Myocyte (in vitro differentiated cells): Measurements from ENCODE around the gene STRN. TPM values are rescaled to one million over a fixed set of nuclear protein-coding genes. Genes with fewer than 3 reads are reported as not detected.
"Not testable (repeated sequence)": the region's sequence is repeated elsewhere in the genome, so short reads cannot be mapped to it uniquely, and the experiment has no call there.

Source experiments
- DNase-seq: peaks from one replicate; pipeline ENCODE4 v3.0.0-alpha.2; 2012; ENCODE audit warnings: low read depth
- polyA plus RNA-seq: library from polyadenylated mRNA; unstranded; fragments of >200 nt; gene quantifications from one replicate; pipeline ENCODE4 v1.2.1, GENCODE V29; 2012; ENCODE audit warnings: missing spikeins
- total RNA-seq: library from RNA; depleted of rRNA; stranded (reverse); fragments of >200 nt; gene quantifications from 2 replicates; pipeline ENCODE4 v1.2.3, GENCODE V29; 2014

Gene STRN, protein sequence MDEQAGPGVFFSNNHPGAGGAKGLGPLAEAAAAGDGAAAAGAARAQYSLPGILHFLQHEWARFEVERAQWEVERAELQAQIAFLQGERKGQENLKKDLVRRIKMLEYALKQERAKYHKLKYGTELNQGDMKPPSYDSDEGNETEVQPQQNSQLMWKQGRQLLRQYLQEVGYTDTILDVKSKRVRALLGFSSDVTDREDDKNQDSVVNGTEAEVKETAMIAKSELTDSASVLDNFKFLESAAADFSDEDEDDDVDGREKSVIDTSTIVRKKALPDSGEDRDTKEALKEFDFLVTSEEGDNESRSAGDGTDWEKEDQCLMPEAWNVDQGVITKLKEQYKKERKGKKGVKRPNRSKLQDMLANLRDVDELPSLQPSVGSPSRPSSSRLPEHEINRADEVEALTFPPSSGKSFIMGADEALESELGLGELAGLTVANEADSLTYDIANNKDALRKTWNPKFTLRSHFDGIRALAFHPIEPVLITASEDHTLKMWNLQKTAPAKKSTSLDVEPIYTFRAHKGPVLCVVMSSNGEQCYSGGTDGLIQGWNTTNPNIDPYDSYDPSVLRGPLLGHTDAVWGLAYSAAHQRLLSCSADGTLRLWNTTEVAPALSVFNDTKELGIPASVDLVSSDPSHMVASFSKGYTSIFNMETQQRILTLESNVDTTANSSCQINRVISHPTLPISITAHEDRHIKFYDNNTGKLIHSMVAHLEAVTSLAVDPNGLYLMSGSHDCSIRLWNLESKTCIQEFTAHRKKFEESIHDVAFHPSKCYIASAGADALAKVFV
- total RNA-seq = 18.3 and 25.1 TPM in 2 replicates
- 8.5 TPM for polyA plus RNA-seq

DNA sequence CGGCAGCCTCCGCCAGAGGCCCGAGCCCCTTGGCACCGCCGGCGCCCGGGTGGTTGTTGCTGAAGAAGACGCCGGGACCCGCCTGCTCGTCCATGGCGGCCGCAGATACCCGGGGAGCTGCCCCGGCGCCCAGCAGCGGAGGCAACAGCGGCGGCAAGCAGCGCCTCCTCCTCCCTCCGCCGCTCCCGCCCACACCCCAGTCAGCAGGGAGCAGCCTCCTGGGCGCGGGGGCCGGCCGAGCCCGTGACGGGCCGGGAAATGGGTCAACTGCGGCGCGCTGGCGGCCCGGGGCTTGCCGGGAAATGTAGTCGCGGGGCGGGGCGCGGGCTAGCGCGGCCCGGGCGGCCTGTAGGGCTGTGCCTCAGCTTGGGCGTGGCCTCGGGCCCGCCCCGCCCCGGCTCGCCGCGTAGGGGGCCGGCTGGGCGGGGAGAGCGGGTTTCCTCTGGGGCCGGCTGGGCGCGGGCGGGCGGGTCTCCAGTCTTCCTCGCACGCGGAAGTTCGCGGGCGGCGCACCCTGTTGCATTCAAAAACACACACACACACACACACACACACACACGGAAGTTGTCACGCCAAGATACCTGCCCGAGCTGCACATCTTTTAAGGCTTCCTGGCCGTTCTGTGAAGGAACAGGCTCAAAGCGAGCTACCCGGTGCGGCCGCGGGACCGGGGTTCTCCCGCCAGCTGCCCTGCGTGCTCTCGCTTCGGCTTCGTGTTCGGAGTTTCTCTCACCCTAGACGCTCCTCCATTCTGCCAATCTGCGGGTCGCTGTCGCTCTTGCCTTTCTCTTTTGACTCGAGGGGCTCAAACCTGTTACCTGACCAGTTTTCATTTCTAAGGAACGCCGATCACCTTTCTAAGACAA lies at the start of gene STRN:
STRN (minus strand) TSS at position 167 of the 866 bp plus-strand sequence; CDS start at position 94, 73 bp downstream.
- DNase-seq = peak; percentile 97

GRCh38 chr2:37013315-37013641 lies 46.9 kb upstream of the STRN start:
- DNase-seq = no peak

DNA sequence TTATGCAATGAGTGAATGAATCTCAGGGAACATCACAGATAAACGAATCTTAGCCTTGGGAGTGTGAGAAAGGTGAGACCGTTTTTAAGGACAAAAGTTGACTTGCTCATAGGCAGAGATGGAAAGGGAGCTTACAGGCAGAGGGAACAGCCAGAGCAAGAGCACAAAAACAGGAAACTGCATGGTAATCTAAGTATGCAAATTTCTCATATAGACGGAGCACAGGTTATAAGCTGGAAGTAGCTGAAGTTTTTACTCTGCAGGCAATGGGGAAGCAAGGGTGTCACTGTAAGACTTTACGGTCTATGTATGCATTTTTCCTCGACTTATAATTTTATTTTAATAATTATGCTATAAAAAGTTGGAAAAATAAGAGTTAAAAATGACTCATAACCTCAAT lies 44.8 kb upstream of the STRN start:
- no peak for DNase-seq

DNA sequence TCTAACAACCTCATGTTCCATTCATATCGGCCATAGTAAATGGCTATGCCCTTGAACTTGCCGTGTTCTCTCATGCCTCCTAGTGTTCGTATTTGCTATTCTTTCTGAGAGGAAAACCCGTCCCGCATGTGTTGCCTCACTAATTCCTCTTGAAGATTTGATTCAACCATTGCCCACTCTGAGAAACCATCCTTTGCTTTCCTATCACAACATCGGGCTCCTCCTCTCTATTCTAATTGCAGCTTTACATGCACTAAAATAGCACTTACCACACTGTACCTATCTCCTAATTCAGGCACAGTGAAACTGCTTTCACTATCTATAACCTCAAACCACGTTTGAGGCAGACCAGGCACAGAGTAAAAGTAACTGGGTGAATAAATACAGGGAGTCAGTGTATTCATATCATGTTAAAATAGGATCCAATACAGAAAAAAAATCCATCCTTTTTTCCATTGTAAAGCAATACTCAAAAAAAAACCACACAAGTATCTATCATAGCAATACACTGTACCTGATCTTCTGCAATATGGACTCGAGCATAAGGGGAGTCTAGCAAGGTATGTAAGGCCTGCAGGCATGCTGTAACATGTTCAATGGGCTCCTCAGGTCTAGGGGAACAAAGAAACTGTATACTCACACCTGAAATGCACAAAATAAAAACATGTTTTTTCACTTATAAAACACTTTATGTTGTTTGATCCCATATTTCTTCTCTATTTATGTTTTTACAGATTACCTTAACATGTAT lies 39.0 kb upstream of the STRN start:
- peak; percentile 41 for DNase-seq

- no peak for DNase-seq
Measured at GRCh38 chr2:37000988-37001556, 34.7 kb upstream of the STRN start.

GRCh38 chr2:37000318-37000717 lies 34.0 kb upstream of the STRN start:
- no peak for DNase-seq

GRCh38 chr2:36999416-36999815 lies 33.1 kb upstream of the STRN start:
- not testable (repeated sequence) for DNase-seq

DNA sequence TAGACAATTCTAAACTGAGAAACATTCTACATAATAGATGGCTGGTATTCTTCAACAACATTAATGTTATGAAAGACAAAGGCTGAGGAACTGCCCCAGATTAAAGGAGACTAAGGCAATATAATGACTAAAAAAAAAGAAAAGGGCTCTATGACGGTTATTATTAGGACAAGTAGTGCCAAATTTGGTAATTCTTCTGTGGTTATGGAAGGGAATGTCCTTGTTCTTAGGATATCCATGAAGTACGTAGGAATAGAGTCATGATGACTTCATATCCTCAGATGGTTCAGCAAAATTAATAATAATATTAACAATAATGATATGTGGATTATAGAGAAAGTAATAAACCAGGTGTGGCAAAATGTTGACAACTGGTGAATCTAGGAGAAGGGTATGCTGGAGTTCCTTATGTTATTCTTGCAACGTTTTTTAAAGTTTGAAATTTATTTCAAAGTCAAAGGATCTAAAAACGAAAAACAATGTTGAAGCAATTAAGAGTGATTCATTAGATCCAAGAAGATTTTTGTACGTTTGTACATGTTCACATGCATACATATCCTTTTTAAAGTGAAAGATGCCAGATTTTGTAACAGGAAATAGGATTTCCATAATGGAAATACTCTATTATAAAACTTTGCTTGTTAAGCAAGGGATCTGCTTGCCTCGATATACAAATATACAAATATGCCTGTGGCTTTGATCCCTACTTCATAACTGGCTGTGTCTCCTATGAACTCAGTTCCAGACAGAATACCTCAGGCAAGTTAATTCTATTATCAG lies 27.7 kb upstream of the STRN start:
- DNase-seq = no peak

- no peak for DNase-seq
Measured at GRCh38 chr2:36988008-36988407, 21.7 kb upstream of the STRN start.

DNA sequence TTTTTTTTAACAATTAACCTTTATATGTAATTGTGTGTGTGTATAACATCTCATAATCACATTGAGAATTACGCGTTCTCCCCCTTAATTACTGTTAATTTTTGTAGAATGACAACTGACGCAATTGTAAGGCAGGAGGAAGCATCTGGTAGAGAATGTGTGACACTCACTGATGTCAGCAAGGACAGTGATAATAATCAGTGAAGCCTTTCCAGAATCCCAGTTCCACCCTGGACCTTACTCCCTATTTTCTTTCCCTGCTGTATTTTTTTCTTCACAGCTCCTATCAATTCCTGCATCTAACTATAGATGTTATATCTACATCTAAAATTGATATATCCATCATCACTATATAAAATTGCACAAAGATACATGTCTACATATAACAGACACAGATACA lies 16.1 kb upstream of the STRN start:
- no peak for DNase-seq

DNA sequence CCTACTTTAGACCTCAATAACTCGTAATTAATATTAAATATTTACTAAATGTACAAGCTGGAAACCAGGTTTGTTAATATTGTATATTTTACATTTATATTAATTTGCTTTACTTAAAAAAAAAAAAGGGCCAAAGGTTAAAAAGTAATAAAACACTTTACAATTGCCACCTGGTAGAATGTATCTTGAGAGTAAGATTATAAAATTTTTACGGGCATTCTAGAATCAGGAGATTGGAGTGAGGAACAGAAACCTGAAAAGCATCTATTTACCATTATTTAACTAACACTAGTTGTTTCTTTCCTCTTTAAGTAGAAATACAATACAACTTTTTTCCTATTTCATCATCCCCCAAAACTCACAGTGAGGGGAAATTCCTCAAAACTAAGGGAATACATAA lies 15.6 kb upstream of the STRN start:
- DNase-seq = no peak

DNA sequence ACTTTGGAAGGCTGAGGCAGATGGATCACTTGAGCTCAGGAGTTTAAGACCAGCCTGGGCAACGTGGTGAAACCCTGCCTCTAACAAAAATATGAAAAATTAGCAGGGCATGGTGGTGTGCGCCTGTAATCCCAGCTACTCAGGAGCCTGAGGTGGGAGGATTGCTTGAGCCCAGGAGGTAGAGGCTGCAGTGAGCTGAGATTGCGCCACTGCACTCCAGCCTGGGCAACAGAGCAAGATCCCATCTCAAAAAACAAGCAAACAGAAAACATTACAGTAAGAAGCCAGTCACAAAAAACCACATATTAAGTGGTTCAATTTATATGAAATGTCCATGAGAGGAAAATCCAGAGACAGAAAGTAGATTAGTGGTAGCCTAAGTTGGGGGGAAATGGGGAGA lies 12.7 kb upstream of the STRN start:
- DNase-seq = not testable (repeated sequence)

DNA sequence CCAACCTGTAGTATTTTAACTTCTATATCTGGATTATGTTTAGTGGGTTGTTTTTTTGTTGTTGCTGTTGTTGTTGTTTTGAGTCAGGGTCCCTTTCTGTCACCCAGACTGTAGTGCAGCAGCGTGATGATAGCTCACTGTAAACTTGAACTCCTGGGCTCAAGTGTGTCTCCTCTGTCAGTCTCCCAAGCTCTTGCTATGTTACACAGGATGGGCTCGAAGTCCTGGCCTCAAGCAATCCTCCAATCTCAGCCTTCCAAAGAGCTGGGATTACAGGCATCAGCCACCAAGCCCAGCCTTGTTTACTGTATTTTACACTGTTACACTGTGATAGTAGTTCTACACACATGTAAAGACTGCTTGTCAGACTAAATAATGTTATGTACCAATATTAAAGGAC lies 9.7 kb upstream of the STRN start:
- DNase-seq = no peak

DNA sequence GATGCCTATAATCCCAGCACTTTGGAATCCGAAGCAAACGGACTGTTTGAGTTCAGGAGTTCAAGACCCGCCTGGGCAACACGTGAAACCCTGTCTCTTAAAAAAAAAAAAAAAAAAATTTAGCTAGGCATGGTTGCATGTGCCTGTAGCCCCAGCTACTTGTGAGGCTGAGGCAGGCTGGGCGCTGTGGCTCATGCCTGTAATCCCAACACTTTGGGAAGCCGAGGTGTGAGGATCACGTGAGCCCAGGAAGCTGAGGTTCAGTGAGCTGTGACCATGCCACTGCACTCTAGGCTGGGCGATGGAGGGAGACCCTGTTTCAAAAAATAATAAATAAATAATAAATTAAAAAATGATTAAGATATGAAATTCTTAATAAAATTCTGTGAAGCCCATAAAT lies 9.0 kb upstream of the STRN start:
- DNase-seq = no peak

DNA sequence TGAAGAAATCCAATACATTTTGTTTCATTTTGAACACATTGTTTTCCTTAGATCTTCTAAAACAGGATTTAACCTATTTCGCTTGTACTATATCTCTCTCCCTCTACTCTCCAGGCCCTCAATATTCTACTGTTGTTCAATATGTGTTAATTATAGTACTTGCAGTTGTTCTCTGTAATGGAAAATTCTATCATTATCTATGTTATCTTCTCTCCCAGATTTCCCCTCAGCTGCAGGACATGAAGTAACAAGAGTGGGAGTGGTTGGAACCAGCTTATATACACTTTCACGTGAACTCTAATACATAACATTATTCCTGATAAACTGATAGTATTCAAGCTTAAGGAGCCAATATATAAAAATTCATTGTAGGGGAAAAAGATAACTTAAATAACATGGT lies 7.0 kb upstream of the STRN start:
- DNase-seq = no peak

DNA sequence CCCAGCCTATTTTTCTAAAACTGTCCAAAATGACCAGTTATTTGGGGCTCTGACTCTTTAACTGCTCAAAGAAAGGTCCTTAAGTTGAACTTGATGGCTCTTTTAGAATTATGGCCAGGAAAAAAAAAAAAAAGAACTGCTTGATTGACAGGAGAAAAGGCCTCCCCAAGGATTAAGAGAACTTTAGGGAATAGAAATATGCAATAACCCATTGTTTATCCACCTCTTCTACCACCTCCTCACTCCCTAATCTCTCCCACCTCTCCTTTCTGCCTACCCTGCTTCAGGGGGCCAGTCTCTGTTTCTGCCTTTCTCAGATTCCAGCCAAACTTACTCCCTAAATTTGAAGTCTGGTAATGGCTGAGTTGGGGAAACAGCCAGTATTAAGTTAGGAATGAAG lies 5.7 kb upstream of the STRN start:
- no peak for DNase-seq

DNA sequence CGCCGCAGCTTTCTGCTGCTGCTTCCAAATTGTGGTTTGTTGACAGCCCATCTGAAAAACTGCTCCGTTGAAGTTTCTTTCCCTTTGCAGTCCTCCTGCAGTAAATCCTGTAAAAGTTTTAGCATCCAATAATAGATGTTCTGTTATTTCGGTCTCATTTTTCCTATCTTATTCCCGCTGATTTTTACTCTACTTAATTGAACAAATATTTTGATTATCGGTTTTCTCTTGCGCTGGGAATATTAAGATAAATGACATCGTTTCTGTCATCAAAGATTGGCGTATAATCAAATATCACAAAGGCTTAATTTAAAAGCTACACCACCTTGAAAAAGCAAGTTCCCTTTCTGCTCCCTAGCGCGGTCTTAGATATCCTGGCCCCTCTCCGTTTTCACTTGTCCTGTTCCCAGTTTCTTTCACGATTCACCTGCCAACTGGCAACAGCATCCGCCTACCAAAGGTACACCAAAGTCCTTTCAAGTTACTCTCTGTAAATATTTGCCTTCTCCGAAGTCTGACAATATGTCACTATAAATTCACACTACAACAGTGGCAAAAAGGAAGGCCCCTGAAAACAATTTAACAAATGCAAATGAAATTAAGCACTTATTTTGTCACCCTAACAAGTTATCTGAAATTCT lies 1.0 kb upstream of the STRN start:
- DNase-seq = no peak

GRCh38 chr2:36965751-36966369 lies 476 bp downstream of the STRN start:
- peak; percentile 42 for DNase-seq

GRCh38 chr2:36965206-36965605 lies 1.1 kb downstream of the STRN start:
- no peak for DNase-seq
